ENCODE data around the gene CATSPERZ.

CATSPERZ gene

GRCh38 chr11:64291262-64291751 is 8.9 kb upstream of the CATSPERZ start, which contains the start of gene KCNK4:
TSS of gene KCNK4 (plus strand) at chr11:64291302. CDS start at chr11:64293019, 1,717 bp downstream.
- H3K9ac ChIP-seq (ENCODE audit: low read depth, low read length, poor library complexity, severe bottlenecking), result no peak within 1 kb of the TSS
- H3K4me1 ChIP-seq (ENCODE audit: insufficient read depth, low read length, poor library complexity, severe bottlenecking), result no peaks in the 10 kb centered on the region
- H3K79me2 ChIP-seq (ENCODE audit: insufficient read depth, low read length), result peaks cover 5% of the 10 kb centered on the region; the same call in 1 of the 2 replicates
- no peaks in the 10 kb centered on the region for H3K27me3 ChIP-seq (ENCODE audit: insufficient read depth, low read length, poor library complexity, severe bottlenecking)
- no peak within 1 kb of the TSS for H3K4me3 ChIP-seq (ENCODE audit: low read length, poor library complexity, severe bottlenecking)
- TF ChIP-seq, protein P1, sequence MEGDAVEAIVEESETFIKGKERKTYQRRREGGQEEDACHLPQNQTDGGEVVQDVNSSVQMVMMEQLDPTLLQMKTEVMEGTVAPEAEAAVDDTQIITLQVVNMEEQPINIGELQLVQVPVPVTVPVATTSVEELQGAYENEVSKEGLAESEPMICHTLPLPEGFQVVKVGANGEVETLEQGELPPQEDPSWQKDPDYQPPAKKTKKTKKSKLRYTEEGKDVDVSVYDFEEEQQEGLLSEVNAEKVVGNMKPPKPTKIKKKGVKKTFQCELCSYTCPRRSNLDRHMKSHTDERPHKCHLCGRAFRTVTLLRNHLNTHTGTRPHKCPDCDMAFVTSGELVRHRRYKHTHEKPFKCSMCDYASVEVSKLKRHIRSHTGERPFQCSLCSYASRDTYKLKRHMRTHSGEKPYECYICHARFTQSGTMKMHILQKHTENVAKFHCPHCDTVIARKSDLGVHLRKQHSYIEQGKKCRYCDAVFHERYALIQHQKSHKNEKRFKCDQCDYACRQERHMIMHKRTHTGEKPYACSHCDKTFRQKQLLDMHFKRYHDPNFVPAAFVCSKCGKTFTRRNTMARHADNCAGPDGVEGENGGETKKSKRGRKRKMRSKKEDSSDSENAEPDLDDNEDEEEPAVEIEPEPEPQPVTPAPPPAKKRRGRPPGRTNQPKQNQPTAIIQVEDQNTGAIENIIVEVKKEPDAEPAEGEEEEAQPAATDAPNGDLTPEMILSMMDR (conservative IDR thresholded peaks at IDR 0.05; ENCODE audit: low read length), result no peak
- no peak for TF ChIP-seq EZH2phosphoT487 (IDR thresholded peaks at IDR 0.05; ENCODE audit: borderline replicate concordance)
- H3F3A ChIP-seq (ENCODE audit: low read depth), result no peaks in the 10 kb centered on the region
- no peaks in the 10 kb centered on the region for H4K20me1 ChIP-seq (ENCODE audit: insufficient read depth, low read length, poor library complexity, severe bottlenecking)
- no peak within 1 kb of the TSS for H3K4me2 ChIP-seq (ENCODE audit: low read depth, low read length, poor library complexity, severe bottlenecking)
- H3K36me3 ChIP-seq (ENCODE audit: insufficient read depth, low read length), result no peaks in the 10 kb centered on the region
- no peaks in the 10 kb centered on the region for H3K9me2 ChIP-seq (replicated peaks; ENCODE audit: low read depth, low read length)
- H3K9me3 ChIP-seq (ENCODE audit: insufficient read depth, low read depth, low read length), result no peaks in the 10 kb centered on the region
- no peak within 1 kb of the TSS for H2AFZ ChIP-seq (ENCODE audit: low read length)

GRCh38 chr11:64291752-64292459 is 8.3 kb upstream of the CATSPERZ start:
- no peaks in the 10 kb centered on the region for H3K9me2 ChIP-seq (replicated peaks; ENCODE audit: low read depth, low read length)
- H2AFZ ChIP-seq (ENCODE audit: low read length), result no peak overlapping the region
- H3K4me2 ChIP-seq (ENCODE audit: low read depth, low read length, poor library complexity, severe bottlenecking), result no peak overlapping the region
- H3F3A ChIP-seq (ENCODE audit: low read depth), result no peaks in the 10 kb centered on the region
- no peaks in the 10 kb centered on the region for H3K9me3 ChIP-seq (ENCODE audit: insufficient read depth, low read depth, low read length)
- no peak overlapping the region for H3K4me3 ChIP-seq (ENCODE audit: low read length, poor library complexity, severe bottlenecking)
- H3K4me1 ChIP-seq (ENCODE audit: insufficient read depth, low read length, poor library complexity, severe bottlenecking), result no peaks in the 10 kb centered on the region
- TF ChIP-seq EZH2phosphoT487 (IDR thresholded peaks at IDR 0.05; ENCODE audit: borderline replicate concordance), result no peak
- TF ChIP-seq, protein P1 (conservative IDR thresholded peaks at IDR 0.05; ENCODE audit: low read length), result no peak
- no peaks in the 10 kb centered on the region for H3K36me3 ChIP-seq (ENCODE audit: insufficient read depth, low read length)
- H3K27me3 ChIP-seq (ENCODE audit: insufficient read depth, low read length, poor library complexity, severe bottlenecking), result no peaks in the 10 kb centered on the region
- H3K9ac ChIP-seq (ENCODE audit: low read depth, low read length, poor library complexity, severe bottlenecking), result no peak overlapping the region
- H4K20me1 ChIP-seq (ENCODE audit: insufficient read depth, low read length, poor library complexity, severe bottlenecking), result no peaks in the 10 kb centered on the region
- peaks cover under 1% of the 10 kb centered on the region; the same call in 1 of the 2 replicates for H3K79me2 ChIP-seq (ENCODE audit: insufficient read depth, low read length)

DNA sequence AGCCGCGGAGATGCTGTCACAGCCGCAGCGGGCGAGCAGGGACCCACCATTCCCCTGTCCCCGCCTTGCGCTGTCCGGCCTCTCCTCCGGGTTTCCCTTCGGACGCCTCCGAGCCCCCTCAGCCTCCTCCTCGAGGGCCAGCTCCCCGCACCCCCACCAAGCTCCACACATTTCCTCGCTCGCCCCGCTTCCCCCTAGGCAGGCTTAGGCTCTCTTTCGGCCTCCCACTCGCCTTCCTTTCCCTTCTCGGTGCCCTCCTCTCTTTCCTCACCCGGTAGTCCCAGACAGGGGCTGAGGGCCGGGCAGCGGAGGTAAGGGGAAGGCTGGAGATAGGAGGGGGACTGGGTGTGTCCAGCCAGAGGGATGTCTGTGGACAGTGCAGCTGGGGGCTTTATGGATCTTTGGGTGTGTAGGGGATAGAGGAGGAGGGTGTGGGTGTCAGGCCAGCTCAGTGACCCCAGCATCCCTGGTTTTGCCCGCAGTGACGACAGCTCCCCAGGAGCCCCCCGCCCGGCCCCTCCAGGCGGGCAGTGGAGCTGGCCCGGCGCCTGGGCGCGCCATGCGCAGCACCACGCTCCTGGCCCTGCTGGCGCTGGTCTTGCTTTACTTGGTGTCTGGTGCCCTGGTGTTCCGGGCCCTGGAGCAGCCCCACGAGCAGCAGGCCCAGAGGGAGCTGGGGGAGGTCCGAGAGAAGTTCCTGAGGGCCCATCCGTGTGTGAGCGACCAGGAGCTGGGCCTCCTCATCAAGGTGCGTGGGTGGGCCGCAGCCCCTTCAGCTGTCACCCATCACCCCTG is 7.5 kb upstream of the CATSPERZ start:
- TF ChIP-seq, protein P1 (conservative IDR thresholded peaks at IDR 0.05; ENCODE audit: low read length), result no peak
- TF ChIP-seq EZH2phosphoT487 (IDR thresholded peaks at IDR 0.05; ENCODE audit: borderline replicate concordance), result no peak
- Histone ChIP-seq H4K20me1 (ENCODE audit: insufficient read depth, low read length, poor library complexity, severe bottlenecking) (no peaks in the 10 kb centered on the region), H3F3A (ENCODE audit: low read depth) (no peaks in the 10 kb centered on the region), H3K9ac (ENCODE audit: low read depth, low read length, poor library complexity, severe bottlenecking) (no peak overlapping the region), H3K79me2 (ENCODE audit: insufficient read depth, low read length) (no peaks in the 10 kb centered on the region), H2AFZ (ENCODE audit: low read length) (no peak overlapping the region), H3K4me3 (ENCODE audit: low read length, poor library complexity, severe bottlenecking) (no peak overlapping the region), H3K36me3 (ENCODE audit: insufficient read depth, low read length) (no peaks in the 10 kb centered on the region), H3K4me2 (ENCODE audit: low read depth, low read length, poor library complexity, severe bottlenecking) (no peak overlapping the region), H3K4me1 (ENCODE audit: insufficient read depth, low read length, poor library complexity, severe bottlenecking) (no peaks in the 10 kb centered on the region), H3K9me2 (replicated peaks; ENCODE audit: low read depth, low read length) (no peaks in the 10 kb centered on the region), H3K27me3 (ENCODE audit: insufficient read depth, low read length, poor library complexity, severe bottlenecking) (no peaks in the 10 kb centered on the region), H3K9me3 (ENCODE audit: insufficient read depth, low read depth, low read length) (no peaks in the 10 kb centered on the region)
